Panc1 (cell line): ENCODE data around the gene FARS2. TPM values are rescaled to one million over a fixed set of nuclear protein-coding genes. Genes with fewer than 3 reads are reported as not detected.

Source experiments
- ATAC-seq: fragments of 200-7000 bp; cut with Tn5 transposase; 2 replicates; pipeline ENCODE4 v1.9.1; 2020; ENCODE audit warnings: mild to moderate bottlenecking, moderate library complexity
- BruUV-seq: library from RNA; stranded (reverse); fragments of 400-500 nt; replicated peaks from 2 replicates; lab custom pipeline; 2021; lab: Mats Ljungman, UMichigan
- CTCF ChIA-PET: fragments of 300-600 bp; sonication (Branson Sonifier 250); formaldehyde crosslinking; loops from one replicate; lab custom pipeline; 2022; ENCODE audit warnings: antibody characterized with exemption; lab: Charles Lee
- POLR2A ChIA-PET: fragments of 300-600 bp; sonication (Branson Sonifier 250); formaldehyde crosslinking; loops from one replicate; lab custom pipeline; 2022; ENCODE audit warnings: antibody characterized with exemption; lab: Charles Lee
- DNase-seq: peaks from one replicate; pipeline ENCODE4 v3.0.0-alpha.2; 2010; ENCODE audit warnings: low read depth, low spot score
- H3K27ac ChIP-seq: 2 replicates; pipeline ENCODE4 v1.5.1; 2011; ENCODE audit warnings: mild to moderate bottlenecking, low read length, inconsistent platforms
- H3K27me3 ChIP-seq: fragments of 200-500 bp; sonication (Bioruptor generic); 2 replicates; pipeline ENCODE4 v1.6.0; 2014; ENCODE audit warnings: low read length, inconsistent platforms; ENCODE audit not compliant: control insufficient read depth, insufficient read depth
- H3K36me3 ChIP-seq: fragments of 200-500 bp; sonication (Bioruptor generic); 2 replicates; pipeline ENCODE4 v1.5.1; 2014; ENCODE audit warnings: inconsistent platforms, mild to moderate bottlenecking, low read length, moderate library complexity; ENCODE audit not compliant: control insufficient read depth, insufficient read depth
- H3K4me1 ChIP-seq: 2 replicates; pipeline ENCODE4 v1.5.1; 2011; ENCODE audit warnings: inconsistent platforms, mild to moderate bottlenecking, low read length, moderate library complexity; ENCODE audit not compliant: control insufficient read depth, insufficient read depth
- H3K4me3 ChIP-seq, 2 experiments: 2 replicates each; pipeline ENCODE4 v1.5.1; 2011 to 2012; ENCODE audit warnings: low read depth in 2 of 2, low read length in 2 of 2, mild to moderate bottlenecking in 2 of 2, inconsistent platforms in 1 of 2, moderate library complexity in 1 of 2
- H3K9me3 ChIP-seq: fragments of 200-500 bp; sonication (Bioruptor generic); 2 replicates; pipeline ENCODE4 v1.5.1; 2014; ENCODE audit warnings: low read depth, mild to moderate bottlenecking, inconsistent platforms, low read length, moderate library complexity; ENCODE audit not compliant: control insufficient read depth, insufficient read depth
- POLR2AphosphoS5 ChIP-seq: IDR thresholded peaks from 2 replicates; pipeline ENCODE4 v1.6.1; 2012; ENCODE audit warnings: mild to moderate bottlenecking, low read depth, low read length, moderate library complexity
- SIN3A ChIP-seq: IDR thresholded peaks from 2 replicates; pipeline ENCODE4 v1.6.1; 2012; ENCODE audit warnings: low read depth, mild to moderate bottlenecking, low read length, moderate library complexity, borderline replicate concordance; ENCODE audit not compliant: insufficient read depth
- TCF7L2 ChIP-seq: IDR thresholded peaks from 2 replicates; pipeline ENCODE4 v1.6.1; 2011; ENCODE audit warnings: mild to moderate bottlenecking, low read depth, low read length, inconsistent platforms
- in situ Hi-C: cut with HindIII; loops from 2 replicates; pipeline ENCODE4 v1.10.0; 2016; ENCODE audit warnings: low sequenced_read_pairs, low pct_unique_long_range_greater_than_20kb
- intact Hi-C: fragments of 100-400 bp; cut with micrococcal nuclease; formaldehyde crosslinking; loops from one replicate; pipeline ENCODE4 v1.10.0; 2022; ENCODE audit not compliant: unreplicated experiment
- total RNA-seq: library from RNA; stranded (reverse); gene quantifications from one replicate; pipeline ENCODE4 v1.2.1, GENCODE V29; 2021; ENCODE audit not compliant: unreplicated experiment
- TF ChIP-seq, protein P1 (sequence below), 2 experiments: IDR thresholded peaks; 2 replicates each; pipeline ENCODE4 v1.6.1; 2011 to 2012; ENCODE audit warnings: low read depth in 2 of 2, control low read depth in 1 of 2, low read length in 1 of 2, mild to moderate bottlenecking in 1 of 2, moderate library complexity in 1 of 2; ENCODE audit not compliant: insufficient read depth in 1 of 2
- TF ChIP-seq, protein P2 (sequence below): fragments of 450-650 bp; IDR thresholded peaks from 2 replicates; pipeline ENCODE4 v1.5.1; 2017; ENCODE audit warnings: mild to moderate bottlenecking

FARS2 gene
- total RNA-seq, 1 experiment from 2014 or later, result 12.8 TPM

DNA sequence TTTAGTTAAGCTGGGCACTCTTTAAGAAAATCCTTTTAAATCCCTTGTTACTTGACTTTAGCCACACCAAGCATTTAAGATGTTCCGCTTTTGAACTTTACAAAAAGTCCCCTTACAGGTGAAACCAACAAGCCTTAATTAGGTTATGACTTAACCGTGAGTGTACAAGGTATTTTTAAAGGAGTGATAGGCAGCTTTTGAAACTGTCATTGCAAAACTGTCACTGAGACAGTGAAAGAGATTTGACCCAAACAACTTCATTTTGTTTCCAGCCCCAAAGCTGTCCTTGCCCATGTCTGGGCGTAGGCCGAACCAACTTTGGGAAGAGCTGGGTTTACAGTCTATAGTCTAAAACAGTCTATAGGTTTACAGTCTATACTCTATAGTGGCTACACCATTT, 305.4 kb downstream of the FARS2 start:
- DNase-seq, result no peak
- ChIA-PET POLR2A (no interaction called here), CTCF (no interaction called here)
- Histone ChIP-seq H3K9me3 (no peaks in the 10 kb centered on the region), H3K27me3 (no peaks in the 10 kb centered on the region), H3K36me3 (no peaks in the 10 kb centered on the region), H3K27ac (no peak overlapping the region), H3K4me3 (no peak overlapping the region), H3K4me1 (no peaks in the 10 kb centered on the region)
- BruUV-seq, result no TSS peak
- TF ChIP-seq, protein P1, sequence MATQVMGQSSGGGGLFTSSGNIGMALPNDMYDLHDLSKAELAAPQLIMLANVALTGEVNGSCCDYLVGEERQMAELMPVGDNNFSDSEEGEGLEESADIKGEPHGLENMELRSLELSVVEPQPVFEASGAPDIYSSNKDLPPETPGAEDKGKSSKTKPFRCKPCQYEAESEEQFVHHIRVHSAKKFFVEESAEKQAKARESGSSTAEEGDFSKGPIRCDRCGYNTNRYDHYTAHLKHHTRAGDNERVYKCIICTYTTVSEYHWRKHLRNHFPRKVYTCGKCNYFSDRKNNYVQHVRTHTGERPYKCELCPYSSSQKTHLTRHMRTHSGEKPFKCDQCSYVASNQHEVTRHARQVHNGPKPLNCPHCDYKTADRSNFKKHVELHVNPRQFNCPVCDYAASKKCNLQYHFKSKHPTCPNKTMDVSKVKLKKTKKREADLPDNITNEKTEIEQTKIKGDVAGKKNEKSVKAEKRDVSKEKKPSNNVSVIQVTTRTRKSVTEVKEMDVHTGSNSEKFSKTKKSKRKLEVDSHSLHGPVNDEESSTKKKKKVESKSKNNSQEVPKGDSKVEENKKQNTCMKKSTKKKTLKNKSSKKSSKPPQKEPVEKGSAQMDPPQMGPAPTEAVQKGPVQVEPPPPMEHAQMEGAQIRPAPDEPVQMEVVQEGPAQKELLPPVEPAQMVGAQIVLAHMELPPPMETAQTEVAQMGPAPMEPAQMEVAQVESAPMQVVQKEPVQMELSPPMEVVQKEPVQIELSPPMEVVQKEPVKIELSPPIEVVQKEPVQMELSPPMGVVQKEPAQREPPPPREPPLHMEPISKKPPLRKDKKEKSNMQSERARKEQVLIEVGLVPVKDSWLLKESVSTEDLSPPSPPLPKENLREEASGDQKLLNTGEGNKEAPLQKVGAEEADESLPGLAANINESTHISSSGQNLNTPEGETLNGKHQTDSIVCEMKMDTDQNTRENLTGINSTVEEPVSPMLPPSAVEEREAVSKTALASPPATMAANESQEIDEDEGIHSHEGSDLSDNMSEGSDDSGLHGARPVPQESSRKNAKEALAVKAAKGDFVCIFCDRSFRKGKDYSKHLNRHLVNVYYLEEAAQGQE (IDR thresholded peaks at IDR 0.05; ENCODE audit: insufficient read depth in 1 of 2, low read depth in 2 of 2, low read length in 1 of 2), result no peak
- no peak for TF ChIP-seq SIN3A
- TF ChIP-seq, protein P2, sequence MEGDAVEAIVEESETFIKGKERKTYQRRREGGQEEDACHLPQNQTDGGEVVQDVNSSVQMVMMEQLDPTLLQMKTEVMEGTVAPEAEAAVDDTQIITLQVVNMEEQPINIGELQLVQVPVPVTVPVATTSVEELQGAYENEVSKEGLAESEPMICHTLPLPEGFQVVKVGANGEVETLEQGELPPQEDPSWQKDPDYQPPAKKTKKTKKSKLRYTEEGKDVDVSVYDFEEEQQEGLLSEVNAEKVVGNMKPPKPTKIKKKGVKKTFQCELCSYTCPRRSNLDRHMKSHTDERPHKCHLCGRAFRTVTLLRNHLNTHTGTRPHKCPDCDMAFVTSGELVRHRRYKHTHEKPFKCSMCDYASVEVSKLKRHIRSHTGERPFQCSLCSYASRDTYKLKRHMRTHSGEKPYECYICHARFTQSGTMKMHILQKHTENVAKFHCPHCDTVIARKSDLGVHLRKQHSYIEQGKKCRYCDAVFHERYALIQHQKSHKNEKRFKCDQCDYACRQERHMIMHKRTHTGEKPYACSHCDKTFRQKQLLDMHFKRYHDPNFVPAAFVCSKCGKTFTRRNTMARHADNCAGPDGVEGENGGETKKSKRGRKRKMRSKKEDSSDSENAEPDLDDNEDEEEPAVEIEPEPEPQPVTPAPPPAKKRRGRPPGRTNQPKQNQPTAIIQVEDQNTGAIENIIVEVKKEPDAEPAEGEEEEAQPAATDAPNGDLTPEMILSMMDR, result no peak
- no peak for TF ChIP-seq POLR2AphosphoS5
- no peak for TF ChIP-seq TCF7L2
- in situ Hi-C loops (no loop called here), intact Hi-C loops (no loop called here)
- no peak for ATAC-seq

DNA sequence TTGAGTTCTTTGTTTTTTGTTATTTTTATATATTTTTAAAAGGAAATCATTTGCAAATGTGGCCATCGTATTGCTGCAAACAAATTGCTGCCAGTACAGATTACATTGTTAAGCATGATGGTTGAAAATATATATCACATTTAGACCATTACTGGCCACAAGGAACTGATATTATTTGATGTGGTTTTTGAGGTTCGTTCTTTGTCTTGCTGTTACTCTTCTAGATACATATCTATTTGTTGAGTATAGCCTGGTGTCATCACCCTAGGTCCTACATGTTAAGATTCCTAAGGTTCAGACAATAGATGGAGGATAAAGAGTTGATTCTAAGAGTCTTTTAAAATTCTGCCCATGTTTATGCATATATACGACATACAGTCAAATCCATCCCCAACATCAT, 306.0 kb downstream of the FARS2 start:
- ChIA-PET POLR2A (interaction anchor here (0.6 kb wide), 2 partner anchors 56 to 114 kb away, joined by 3 to 6 read pairs; no protein-coding TSS in a partner anchor), CTCF (no interaction called here)
- TF ChIP-seq, protein P1 (IDR thresholded peaks at IDR 0.05; ENCODE audit: insufficient read depth in 1 of 2, low read depth in 2 of 2, low read length in 1 of 2), result no peak
- TF ChIP-seq TCF7L2 (no peak), SIN3A (no peak), POLR2AphosphoS5 (no peak)
- TF ChIP-seq, protein P2, result no peak
- in situ Hi-C loops (no loop called here), intact Hi-C loops (no loop called here)
- no peaks in the 10 kb centered on the region for H3K4me1 ChIP-seq
- H3K27ac ChIP-seq, result no peak overlapping the region
- DNase-seq (no peak), ATAC-seq (no peak)
- H3K36me3 ChIP-seq, result no peaks in the 10 kb centered on the region
- H3K27me3 ChIP-seq, result no peaks in the 10 kb centered on the region
- H3K4me3 ChIP-seq, result no peak overlapping the region
- BruUV-seq, result no TSS peak
- H3K9me3 ChIP-seq, result no peaks in the 10 kb centered on the region
